GM12874 (cell line): ENCODE measurements around the gene C1QTNF1.

Source experiments
- CTCF ChIP-seq: IDR thresholded peaks from 2 replicates; pipeline ENCODE4 v1.5.1; 2011; ENCODE audit warnings: low read depth, mild to moderate bottlenecking, control low read depth, low read length, moderate library complexity; ENCODE audit not compliant: insufficient read depth

The C1QTNF1 gene

DNA sequence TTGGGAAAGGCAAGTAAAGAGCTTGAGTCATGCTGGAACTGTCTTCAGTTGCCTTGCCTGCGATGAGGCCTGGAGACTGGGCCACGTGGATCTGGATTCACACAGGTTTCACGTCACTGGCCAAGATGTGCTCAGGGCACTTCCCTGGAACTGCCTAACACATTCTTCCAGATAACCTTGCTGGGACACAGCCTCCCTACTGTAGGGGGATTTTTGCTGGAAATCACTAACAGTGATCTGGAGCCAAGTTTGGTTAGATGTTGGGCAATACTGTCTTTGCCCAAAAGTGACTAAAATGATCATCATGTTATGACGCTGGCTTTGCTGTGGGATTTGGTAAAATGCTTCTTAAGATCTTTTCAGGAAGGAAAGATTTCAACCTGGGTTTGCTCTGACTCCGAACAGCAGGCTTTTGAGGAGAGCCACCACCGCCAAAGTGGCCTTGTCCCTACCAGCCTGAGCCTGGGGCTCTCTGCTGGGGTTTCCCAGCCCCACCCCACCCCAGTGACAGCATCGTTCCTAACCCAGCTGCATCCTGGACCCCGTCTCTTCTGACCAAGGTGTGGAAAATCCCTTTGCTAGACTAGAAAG lies 14.7 kb downstream of the C1QTNF1 start:
- TF ChIP-seq CTCF = no peak

DNA sequence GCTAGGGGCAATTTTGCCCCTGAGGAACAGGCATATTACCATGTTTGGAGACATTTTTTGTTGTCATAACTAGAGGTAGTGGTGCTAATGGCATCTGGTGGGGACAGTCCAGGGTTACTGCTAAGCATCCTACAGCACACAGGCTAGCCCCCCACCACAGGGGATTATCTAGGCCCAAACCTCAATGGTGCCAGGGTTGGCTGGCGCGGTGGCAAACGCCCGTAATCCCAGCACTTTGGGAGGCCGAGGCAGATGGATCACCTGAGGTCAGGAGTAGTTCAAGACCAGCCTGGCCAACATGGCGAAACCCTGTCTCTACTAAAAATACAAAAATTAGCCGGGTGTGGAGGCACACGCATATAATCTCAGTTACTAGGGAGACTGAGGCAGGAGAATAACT lies 15.2 kb downstream of the C1QTNF1 start:
- no peak for TF ChIP-seq CTCF

DNA sequence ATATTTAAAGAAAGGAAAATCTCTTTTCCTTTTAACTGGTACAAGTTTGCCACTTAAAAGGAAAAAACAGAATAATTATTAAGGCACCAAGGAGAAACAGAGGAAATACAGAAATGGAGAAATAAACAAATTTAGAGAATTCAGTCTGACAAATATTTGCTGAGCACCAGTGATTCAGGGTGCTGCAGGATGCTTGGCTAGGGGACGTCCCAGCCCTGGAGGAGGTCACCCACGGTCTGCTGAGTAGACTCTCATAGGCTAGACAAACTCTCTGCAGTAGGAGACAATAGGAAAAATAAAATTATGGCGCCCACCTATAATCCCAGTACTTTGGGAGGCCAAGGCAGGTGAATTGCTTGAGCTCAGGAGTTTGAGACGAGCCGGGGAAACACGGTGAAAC lies 15.9 kb downstream of the C1QTNF1 start:
- no peak for TF ChIP-seq CTCF

GRCh38 chr17:79041041-79041570 lies 17.1 kb downstream of the C1QTNF1 start:
- no peak for TF ChIP-seq CTCF

- TF ChIP-seq CTCF = no peak
These were observed 17.9 kb downstream of the C1QTNF1 start for GRCh38 chr17:79041723-79042420.

GRCh38 chr17:79042421-79043190 lies 18.6 kb downstream of the C1QTNF1 start:
- TF ChIP-seq CTCF = no peak
